Spleen (tissue), 7 donors: ENCODE measurements around the gene WNT1.

Experiments
- CTCF ChIP-seq, 11 experiments: fragments of 200-600 bp in 7 of 11; fragments of 450-650 bp in 4 of 11; sonication (generic) in 4 of 11; IDR thresholded peaks in 8 of 11; conservative IDR thresholded peaks in 3 of 11; 1 replicate in 7 of 11; 2 replicates in 4 of 11; pipeline versions ENCODE4 v1.4.0 to v1.8.0; 2016 to 2021; ENCODE audit warnings: antibody characterized with exemption in 11 of 11, inconsistent platforms in 4 of 11, mild to moderate bottlenecking in 1 of 11
- POLR2A ChIP-seq, 3 donors: fragments of 450-650 bp; IDR thresholded peaks; one replicate each; pipeline ENCODE4 v1.5.1; 2017; ENCODE audit warnings: antibody characterized with exemption in 3 of 3, mild to moderate bottlenecking in 1 of 3
- donor health status: DM: no; HTN: no; CAD: no; lungs with moderate emphysema.
- donor health status: DM: no; HTN: no; CAD: no.
- donor health status: DM: no; HTN: no; CAD: no.

GRCh38 chr12:48978741-48979601, 849 bp downstream of the WNT1 start:
- TF ChIP-seq CTCF (IDR thresholded peaks at IDR 0.05 in 8 of 11, conservative IDR thresholded peaks at IDR 0.05 in 3 of 11) (no peak), POLR2A (IDR thresholded peaks at IDR 0.05) (no peak)
